H1 (cell line): ENCODE data around the gene ADAMTSL2.

Experiments
- BRCA1 ChIP-seq: IDR thresholded peaks from 2 replicates; pipeline ENCODE4 v1.6.1; 2012; ENCODE audit warnings: low read depth, low read length, improper control_type of control experiment
- CEBPB ChIP-seq: IDR thresholded peaks from 2 replicates; pipeline ENCODE4 v1.6.1; 2012; ENCODE audit warnings: low read depth, low read length
- GTF2F1 ChIP-seq: IDR thresholded peaks from 2 replicates; pipeline ENCODE4 v1.6.1; 2012; ENCODE audit warnings: low read depth, low read length, improper control_type of control experiment, borderline replicate concordance
- KDM1A ChIP-seq: fragments of 200-600, 300-600 bp; sonication (generic); IDR thresholded peaks from 2 replicates; pipeline ENCODE4 v1.7.1; 2016; ENCODE audit warnings: mild to moderate bottlenecking, low read length, borderline replicate concordance
- MAX ChIP-seq: IDR thresholded peaks from 2 replicates; pipeline ENCODE4 v1.6.1; 2012; ENCODE audit warnings: inconsistent platforms
- POLR2A ChIP-seq, 2 experiments: IDR thresholded peaks; 1 replicate in 1 of 2; 2 replicates in 1 of 2; pipeline ENCODE4 v1.6.1; 2011; ENCODE audit warnings: low read depth in 2 of 2, low read length in 2 of 2, mild to moderate bottlenecking in 2 of 2; ENCODE audit errors: control extremely low read depth in 1 of 2
- POU5F1 ChIP-seq: IDR thresholded peaks from 2 replicates; pipeline ENCODE4 v1.6.1; 2011; ENCODE audit warnings: low read depth, mild to moderate bottlenecking, low read length, moderate library complexity
- SRF ChIP-seq: IDR thresholded peaks from 2 replicates; pipeline ENCODE4 v1.6.1; 2011; ENCODE audit warnings: mild to moderate bottlenecking, low read depth, low read length, moderate library complexity
- TBP ChIP-seq: IDR thresholded peaks from 2 replicates; pipeline ENCODE4 v1.6.1; 2011; ENCODE audit warnings: low read depth, low read length, improper control_type of control experiment
- TF ChIP-seq, protein P1 (sequence below), 3 experiments: IDR thresholded peaks; 1 replicate in 2 of 3; 2 replicates in 1 of 3; pipeline versions ENCODE4 v1.5.1 to v1.6.1; 2011; ENCODE audit warnings: low read length in 3 of 3, mild to moderate bottlenecking in 3 of 3, inconsistent platforms in 2 of 3, low read depth in 1 of 3, moderate library complexity in 1 of 3; ENCODE audit not compliant: insufficient read depth in 1 of 3; ENCODE audit errors: control extremely low read depth in 1 of 3

GRCh38 chr9:133515615-133516255 lies 18.8 kb upstream of the ADAMTSL2 start:
- TF ChIP-seq KDM1A (no peak), TBP (no peak), BRCA1 (no peak), CEBPB (no peak), POU5F1 (no peak), GTF2F1 (no peak), SRF (no peak), POLR2A (IDR thresholded peaks at IDR 0.05; ENCODE audit: control extremely low read depth in 1 of 2, low read depth in 2 of 2, low read length in 2 of 2) (no peak), MAX (no peak)
- TF ChIP-seq, protein P1, sequence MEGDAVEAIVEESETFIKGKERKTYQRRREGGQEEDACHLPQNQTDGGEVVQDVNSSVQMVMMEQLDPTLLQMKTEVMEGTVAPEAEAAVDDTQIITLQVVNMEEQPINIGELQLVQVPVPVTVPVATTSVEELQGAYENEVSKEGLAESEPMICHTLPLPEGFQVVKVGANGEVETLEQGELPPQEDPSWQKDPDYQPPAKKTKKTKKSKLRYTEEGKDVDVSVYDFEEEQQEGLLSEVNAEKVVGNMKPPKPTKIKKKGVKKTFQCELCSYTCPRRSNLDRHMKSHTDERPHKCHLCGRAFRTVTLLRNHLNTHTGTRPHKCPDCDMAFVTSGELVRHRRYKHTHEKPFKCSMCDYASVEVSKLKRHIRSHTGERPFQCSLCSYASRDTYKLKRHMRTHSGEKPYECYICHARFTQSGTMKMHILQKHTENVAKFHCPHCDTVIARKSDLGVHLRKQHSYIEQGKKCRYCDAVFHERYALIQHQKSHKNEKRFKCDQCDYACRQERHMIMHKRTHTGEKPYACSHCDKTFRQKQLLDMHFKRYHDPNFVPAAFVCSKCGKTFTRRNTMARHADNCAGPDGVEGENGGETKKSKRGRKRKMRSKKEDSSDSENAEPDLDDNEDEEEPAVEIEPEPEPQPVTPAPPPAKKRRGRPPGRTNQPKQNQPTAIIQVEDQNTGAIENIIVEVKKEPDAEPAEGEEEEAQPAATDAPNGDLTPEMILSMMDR (IDR thresholded peaks at IDR 0.05; ENCODE audit: control extremely low read depth in 1 of 3, insufficient read depth in 1 of 3, low read depth in 1 of 3, low read length in 3 of 3) = no peak
